ENCODE measurements around the gene TUT7. TPM values are rescaled to one million over a fixed set of nuclear protein-coding genes. Genes with fewer than 3 reads are reported as not detected.
A peak's percentile ranks its signal among the peaks of the same experiment; 100 is the strongest.

The TUT7 gene
- total RNA-seq, 1 donor from 2014 or later: 37.7 TPM

DNA sequence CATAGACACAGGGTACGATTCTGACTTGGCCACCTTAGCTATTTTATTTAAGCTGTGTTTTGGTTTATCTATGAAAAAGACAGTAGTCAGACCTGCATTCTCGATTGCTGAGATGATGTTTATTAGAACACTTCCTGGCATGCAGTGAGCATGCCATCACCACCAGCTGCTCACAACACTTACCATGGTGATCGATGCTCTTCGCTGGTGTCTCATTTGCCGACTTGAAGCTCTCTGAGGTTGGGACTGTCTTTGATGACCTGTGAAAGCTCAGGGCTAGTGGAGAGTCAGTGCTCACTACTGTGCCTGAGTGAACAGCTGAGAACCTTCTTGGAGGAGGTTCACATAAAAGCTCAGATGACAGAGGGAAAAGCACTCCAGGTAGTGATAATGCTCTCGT, 90.3 kb downstream of the TUT7 start:
- Histone ChIP-seq H3K4me1 (no peaks in the 10 kb centered on the region), H3K36me3 (peaks cover 43% of the 10 kb centered on the region), H3K4me3 (no peak overlapping the region), H3K27ac (no peak overlapping the region), H3K27me3 (ENCODE audit: low read depth) (no peaks in the 10 kb centered on the region), H3K9me3 (no peaks in the 10 kb centered on the region)
- TF ChIP-seq, protein P1, sequence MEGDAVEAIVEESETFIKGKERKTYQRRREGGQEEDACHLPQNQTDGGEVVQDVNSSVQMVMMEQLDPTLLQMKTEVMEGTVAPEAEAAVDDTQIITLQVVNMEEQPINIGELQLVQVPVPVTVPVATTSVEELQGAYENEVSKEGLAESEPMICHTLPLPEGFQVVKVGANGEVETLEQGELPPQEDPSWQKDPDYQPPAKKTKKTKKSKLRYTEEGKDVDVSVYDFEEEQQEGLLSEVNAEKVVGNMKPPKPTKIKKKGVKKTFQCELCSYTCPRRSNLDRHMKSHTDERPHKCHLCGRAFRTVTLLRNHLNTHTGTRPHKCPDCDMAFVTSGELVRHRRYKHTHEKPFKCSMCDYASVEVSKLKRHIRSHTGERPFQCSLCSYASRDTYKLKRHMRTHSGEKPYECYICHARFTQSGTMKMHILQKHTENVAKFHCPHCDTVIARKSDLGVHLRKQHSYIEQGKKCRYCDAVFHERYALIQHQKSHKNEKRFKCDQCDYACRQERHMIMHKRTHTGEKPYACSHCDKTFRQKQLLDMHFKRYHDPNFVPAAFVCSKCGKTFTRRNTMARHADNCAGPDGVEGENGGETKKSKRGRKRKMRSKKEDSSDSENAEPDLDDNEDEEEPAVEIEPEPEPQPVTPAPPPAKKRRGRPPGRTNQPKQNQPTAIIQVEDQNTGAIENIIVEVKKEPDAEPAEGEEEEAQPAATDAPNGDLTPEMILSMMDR (IDR thresholded peaks at IDR 0.05): no peak
- DNase-seq: no peak
- intact Hi-C loops (cut with DNase I): no loop called here
- ATAC-seq: no peak

DNA sequence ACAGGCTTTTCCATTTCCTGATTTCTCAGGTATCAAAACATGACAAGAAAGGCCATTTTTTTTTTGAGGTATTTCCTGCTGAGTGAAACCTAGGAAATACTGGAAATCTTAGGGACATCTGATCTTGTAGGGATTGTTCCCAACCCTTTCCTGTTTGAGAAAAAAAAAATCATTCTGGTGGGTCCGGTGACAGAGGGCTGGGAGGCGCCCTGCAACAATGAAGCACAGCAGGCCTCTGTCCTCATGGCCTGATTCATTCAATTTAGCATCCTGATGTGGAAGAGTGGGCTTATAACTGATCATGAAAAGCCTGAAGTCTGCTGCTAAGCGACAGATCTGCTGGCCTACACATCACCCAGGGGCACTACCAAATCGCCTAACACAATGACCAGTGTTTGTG, 91.7 kb downstream of the TUT7 start:
- H3K4me3 ChIP-seq: no peak overlapping the region

DNA sequence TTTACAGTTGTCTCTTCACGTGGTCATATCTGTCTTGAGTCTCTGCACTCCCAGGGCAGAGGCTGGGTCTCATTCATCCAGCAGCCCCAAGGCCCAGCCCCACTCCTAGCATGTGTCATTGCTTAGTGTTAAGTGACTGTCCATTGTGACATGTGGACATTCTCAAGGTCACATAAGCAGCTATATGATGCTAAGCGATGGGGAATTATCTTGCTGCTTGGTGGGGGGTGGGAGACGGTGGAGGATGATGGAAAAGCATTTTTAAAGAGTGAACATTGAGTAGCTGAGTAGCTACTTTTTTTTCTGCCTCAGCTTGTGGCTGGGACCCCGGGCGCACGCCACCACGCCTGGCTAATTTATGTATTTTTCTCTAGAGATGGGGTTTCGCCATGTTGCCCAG, 94.7 kb downstream of the TUT7 start, which contains the start of gene C9orf153:
TSS of gene C9orf153 (minus strand) at position 101 of the 400 bp plus-strand sequence. CDS start 30,054 bp downstream, outside the sequence.
- Histone ChIP-seq H3K9me3 (no peaks in the 10 kb centered on the region), H3K27me3 (ENCODE audit: low read depth) (no peaks in the 10 kb centered on the region), H3K36me3 (peaks cover 18% of the 10 kb centered on the region), H3K4me3 (no peak within 1 kb of the TSS), H3K4me1 (no peaks in the 10 kb centered on the region), H3K27ac (no peak within 1 kb of the TSS)
- DNase-seq (no peak), ATAC-seq (no peak)
- TF ChIP-seq, protein P1 (IDR thresholded peaks at IDR 0.05): no peak
- intact Hi-C loops (cut with DNase I): no loop called here

More for the DNA sequence above, 91.7 kb downstream of the TUT7 start:
- ATAC-seq (no peak), DNase-seq (no peak)
- TF ChIP-seq, protein P1 (IDR thresholded peaks at IDR 0.05): no peak
- no peaks in the 10 kb centered on the region for H3K4me1 ChIP-seq
- H3K27ac ChIP-seq: no peak overlapping the region
- H3K9me3 ChIP-seq: no peaks in the 10 kb centered on the region
- no peaks in the 10 kb centered on the region for H3K27me3 ChIP-seq (ENCODE audit: low read depth)
- intact Hi-C loops (cut with DNase I): no loop called here
- H3K36me3 ChIP-seq: peaks cover 30% of the 10 kb centered on the region

DNA sequence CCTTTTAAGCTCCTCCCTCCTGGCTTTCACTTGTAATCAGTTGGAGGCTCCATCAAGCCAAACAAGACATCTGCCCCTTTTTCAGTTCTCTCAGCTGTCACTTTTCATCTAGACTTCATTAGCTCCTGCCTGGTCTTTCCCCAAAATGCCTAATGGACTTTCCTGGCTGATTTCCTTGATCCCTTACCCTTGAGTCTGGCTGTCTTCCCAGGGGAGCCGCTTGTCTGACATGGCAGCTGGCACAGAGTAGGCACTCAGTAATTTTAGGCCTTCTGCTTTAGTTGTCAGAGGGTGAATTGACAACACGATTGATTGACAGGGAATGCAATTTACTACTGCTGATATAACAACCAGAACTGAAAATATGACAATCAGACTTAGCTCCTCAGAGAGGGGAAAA, 96.8 kb downstream of the TUT7 start:
- Histone ChIP-seq H3K4me3 (no peak overlapping the region), H3K4me1 (no peaks in the 10 kb centered on the region), H3K36me3 (no peaks in the 10 kb centered on the region), H3K27me3 (ENCODE audit: low read depth) (no peaks in the 10 kb centered on the region), H3K27ac (no peak overlapping the region), H3K9me3 (peaks cover 5% of the 10 kb centered on the region)
- peak in 1 of 2 donors; percentile 41 for ATAC-seq
- TF ChIP-seq, protein P1 (IDR thresholded peaks at IDR 0.05): no peak
- intact Hi-C loops (cut with DNase I): no loop called here
- no peak for DNase-seq

DNA sequence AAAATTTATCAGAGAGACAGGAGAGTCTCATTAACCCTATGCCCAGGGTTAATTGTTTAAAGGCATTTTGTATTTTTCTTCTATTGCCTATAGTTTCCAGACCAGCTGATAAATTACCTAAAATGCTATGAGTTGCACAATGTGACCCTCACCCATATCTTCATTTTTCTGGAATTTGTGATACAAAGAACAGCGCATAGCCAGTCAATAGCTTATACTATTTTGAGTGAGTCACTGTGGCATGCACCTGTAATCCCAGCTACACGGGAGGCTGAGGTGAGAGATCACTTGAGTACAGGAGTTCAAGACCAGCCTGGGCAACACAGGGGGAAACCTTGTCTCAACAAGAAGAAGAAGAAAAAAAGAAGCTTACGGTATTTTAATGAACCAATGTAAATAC, 97.6 kb downstream of the TUT7 start:
- H3K9me3 ChIP-seq: peaks cover 5% of the 10 kb centered on the region
- H3K4me1 ChIP-seq: no peaks in the 10 kb centered on the region
- H3K4me3 ChIP-seq: no peak overlapping the region
- H3K27ac ChIP-seq: no peak overlapping the region
- no peak for ATAC-seq
- no peak for DNase-seq
- TF ChIP-seq, protein P1 (IDR thresholded peaks at IDR 0.05): no peak
- H3K27me3 ChIP-seq (ENCODE audit: low read depth): no peaks in the 10 kb centered on the region
- no peaks in the 10 kb centered on the region for H3K36me3 ChIP-seq
- intact Hi-C loops (cut with DNase I): no loop called here

DNA sequence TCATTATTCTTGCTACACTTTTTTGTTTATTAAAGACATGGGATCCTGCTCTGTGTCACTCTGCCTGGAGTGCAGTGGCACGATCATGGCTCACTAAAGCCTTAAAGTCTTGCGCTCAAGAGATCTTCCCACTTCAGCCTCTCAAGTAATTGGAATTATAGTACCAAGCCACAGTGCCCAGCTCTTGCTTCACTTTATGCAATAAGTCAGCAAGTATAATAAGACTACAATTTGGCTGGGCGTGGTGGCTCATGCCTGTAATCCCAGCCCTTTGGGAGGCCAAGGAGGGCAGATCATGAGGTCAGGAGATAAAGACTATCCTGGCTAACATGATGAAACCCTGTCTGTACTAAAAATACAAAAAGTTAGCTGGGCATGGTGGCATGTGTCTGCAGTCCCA, 100.6 kb downstream of the TUT7 start:
- peaks cover 5% of the 10 kb centered on the region for H3K9me3 ChIP-seq
- ATAC-seq (no peak), DNase-seq (no peak)
- H3K4me1 ChIP-seq: no peaks in the 10 kb centered on the region
- H3K27ac ChIP-seq: no peak overlapping the region
- H3K4me3 ChIP-seq: no peak overlapping the region
- H3K36me3 ChIP-seq: no peaks in the 10 kb centered on the region
- no peaks in the 10 kb centered on the region for H3K27me3 ChIP-seq (ENCODE audit: low read depth)
- intact Hi-C loops (cut with DNase I): no loop called here
- TF ChIP-seq, protein P1 (IDR thresholded peaks at IDR 0.05): no peak

Measured in lower lobe of right lung (tissue), 2 donors.